Sigmoid colon (tissue), 3 donors: ENCODE measurements around the gene HNRNPU.

ENCODE experiments used
- POLR2A ChIP-seq, 2 donors: fragments of 450-650 bp; IDR thresholded peaks; one replicate each; pipeline ENCODE4 v1.6.1; 2016; ENCODE audit warnings: antibody characterized with exemption in 2 of 2, mild to moderate bottlenecking in 2 of 2, moderate library complexity in 2 of 2
- TF ChIP-seq, protein P1 (sequence below), 4 experiments: fragments of 450-650 bp in 3 of 4; fragments of 200-600 bp in 1 of 4; IDR thresholded peaks; one replicate each; pipeline ENCODE4 v1.5.1; 2016 to 2019; ENCODE audit warnings: antibody characterized with exemption in 4 of 4, mild to moderate bottlenecking in 3 of 4, moderate library complexity in 2 of 4

DNA sequence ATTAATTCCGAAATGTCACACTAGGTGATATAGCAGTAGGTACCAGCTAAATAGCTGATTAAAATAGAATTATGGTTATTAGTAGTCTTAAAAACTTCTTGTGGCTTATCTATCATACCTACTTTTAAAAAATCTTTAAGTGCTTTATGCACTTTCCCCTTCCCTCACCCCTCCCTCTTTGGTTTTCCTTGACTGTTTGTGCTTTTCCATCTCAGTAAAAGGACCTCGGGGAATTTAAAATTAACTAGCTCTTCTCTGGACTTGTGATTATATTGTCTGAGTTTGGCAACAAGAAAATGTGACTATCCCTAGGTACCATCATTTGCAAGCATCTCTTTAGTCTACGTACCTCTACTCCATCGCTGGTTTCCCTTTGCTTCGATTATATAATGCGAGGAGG, 17.7 kb downstream of the HNRNPU start:
- TF ChIP-seq, protein P1, sequence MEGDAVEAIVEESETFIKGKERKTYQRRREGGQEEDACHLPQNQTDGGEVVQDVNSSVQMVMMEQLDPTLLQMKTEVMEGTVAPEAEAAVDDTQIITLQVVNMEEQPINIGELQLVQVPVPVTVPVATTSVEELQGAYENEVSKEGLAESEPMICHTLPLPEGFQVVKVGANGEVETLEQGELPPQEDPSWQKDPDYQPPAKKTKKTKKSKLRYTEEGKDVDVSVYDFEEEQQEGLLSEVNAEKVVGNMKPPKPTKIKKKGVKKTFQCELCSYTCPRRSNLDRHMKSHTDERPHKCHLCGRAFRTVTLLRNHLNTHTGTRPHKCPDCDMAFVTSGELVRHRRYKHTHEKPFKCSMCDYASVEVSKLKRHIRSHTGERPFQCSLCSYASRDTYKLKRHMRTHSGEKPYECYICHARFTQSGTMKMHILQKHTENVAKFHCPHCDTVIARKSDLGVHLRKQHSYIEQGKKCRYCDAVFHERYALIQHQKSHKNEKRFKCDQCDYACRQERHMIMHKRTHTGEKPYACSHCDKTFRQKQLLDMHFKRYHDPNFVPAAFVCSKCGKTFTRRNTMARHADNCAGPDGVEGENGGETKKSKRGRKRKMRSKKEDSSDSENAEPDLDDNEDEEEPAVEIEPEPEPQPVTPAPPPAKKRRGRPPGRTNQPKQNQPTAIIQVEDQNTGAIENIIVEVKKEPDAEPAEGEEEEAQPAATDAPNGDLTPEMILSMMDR (IDR thresholded peaks at IDR 0.05) = no peak
- TF ChIP-seq POLR2A (IDR thresholded peaks at IDR 0.05) = no peak
